Mesendoderm (in vitro differentiated cells): ENCODE measurements around the gene ATCAY.
A peak's percentile ranks its signal among the peaks of the same experiment; 100 is the strongest.

Experiments
- DNase-seq: peaks from one replicate; pipeline ENCODE4 v3.0.0; 2013
- H2AK5ac ChIP-seq: 2 replicates; pipeline ENCODE4 v1.6.1; 2013; ENCODE audit warnings: low read length, inconsistent platforms
- H2BK120ac ChIP-seq: 2 replicates; pipeline ENCODE4 v1.6.1; 2013; ENCODE audit warnings: low read depth, mild to moderate bottlenecking, low read length, moderate library complexity, mixed read lengths
- H2BK15ac ChIP-seq: replicated peaks from 2 replicates; pipeline ENCODE4 v1.6.1; 2013; ENCODE audit warnings: low read depth, mild to moderate bottlenecking, moderate library complexity
- H2BK5ac ChIP-seq: 2 replicates; pipeline ENCODE4 v1.6.1; 2013; ENCODE audit warnings: low read length, inconsistent platforms
- H3K18ac ChIP-seq: 2 replicates; pipeline ENCODE4 v1.6.1; 2013; ENCODE audit warnings: mild to moderate bottlenecking, low read length, mixed read lengths
- H3K23ac ChIP-seq: one replicate; pipeline ENCODE4 v1.6.1; 2013; ENCODE audit warnings: low read length
- H3K27ac ChIP-seq: 2 replicates; pipeline ENCODE4 v1.5.1; 2013; ENCODE audit warnings: low read depth, mild to moderate bottlenecking, inconsistent platforms, low read length, moderate library complexity
- H3K27me3 ChIP-seq: 2 replicates; pipeline ENCODE4 v1.6.1; 2013; ENCODE audit warnings: low read length, control low read depth, mild to moderate bottlenecking, inconsistent platforms; ENCODE audit not compliant: insufficient read depth, poor library complexity
- H3K36me3 ChIP-seq: 2 replicates; pipeline ENCODE4 v1.6.1; 2013; ENCODE audit warnings: low read length, inconsistent platforms; ENCODE audit not compliant: control insufficient read depth, insufficient read depth
- H3K4ac ChIP-seq: one replicate; pipeline ENCODE4 v1.6.1; 2013; ENCODE audit warnings: low read depth, mild to moderate bottlenecking, low read length, moderate library complexity
- H3K4me1 ChIP-seq: 2 replicates; pipeline ENCODE4 v1.6.1; 2013; ENCODE audit warnings: low read depth, low read length, inconsistent platforms; ENCODE audit not compliant: control insufficient read depth
- H3K4me2 ChIP-seq: 2 replicates; pipeline ENCODE4 v1.6.1; 2013; ENCODE audit warnings: low read length
- H3K4me3 ChIP-seq: 2 replicates; pipeline ENCODE4 v1.5.1; 2013; ENCODE audit warnings: mild to moderate bottlenecking, low read length
- H3K56ac ChIP-seq: one replicate; pipeline ENCODE4 v1.6.1; 2013; ENCODE audit warnings: low read length
- H3K79me1 ChIP-seq: 2 replicates; pipeline ENCODE4 v1.6.1; 2013; ENCODE audit warnings: low read length, inconsistent platforms
- H3K79me2 ChIP-seq: 2 replicates; pipeline ENCODE4 v1.6.1; 2013; ENCODE audit warnings: mild to moderate bottlenecking, low read length; ENCODE audit not compliant: control insufficient read depth, insufficient read depth
- H3K9ac ChIP-seq: 2 replicates; pipeline ENCODE4 v1.6.1; 2013; ENCODE audit warnings: low read length, inconsistent platforms
- H4K5ac ChIP-seq: one replicate; pipeline ENCODE4 v1.6.1; 2013; ENCODE audit warnings: low read length
- H4K8ac ChIP-seq: one replicate; pipeline ENCODE4 v1.6.1; 2013; ENCODE audit warnings: low read depth, mild to moderate bottlenecking, control low read depth, low read length, moderate library complexity
- WGBS: extraction: QIAGEN DNeasy Blood & Tissue Kit; methylation state at CpG from one replicate; pipeline ENCODE4 v1.1.7; 2013; ENCODE audit warnings: low lambda C conversion rate, missing lambda C conversion rate; ENCODE audit not compliant: insufficient coverage; ENCODE audit errors: extremely low coverage; 5-methylcytosine and 5-hydroxymethylcytosine counted together

Gene ATCAY

DNA sequence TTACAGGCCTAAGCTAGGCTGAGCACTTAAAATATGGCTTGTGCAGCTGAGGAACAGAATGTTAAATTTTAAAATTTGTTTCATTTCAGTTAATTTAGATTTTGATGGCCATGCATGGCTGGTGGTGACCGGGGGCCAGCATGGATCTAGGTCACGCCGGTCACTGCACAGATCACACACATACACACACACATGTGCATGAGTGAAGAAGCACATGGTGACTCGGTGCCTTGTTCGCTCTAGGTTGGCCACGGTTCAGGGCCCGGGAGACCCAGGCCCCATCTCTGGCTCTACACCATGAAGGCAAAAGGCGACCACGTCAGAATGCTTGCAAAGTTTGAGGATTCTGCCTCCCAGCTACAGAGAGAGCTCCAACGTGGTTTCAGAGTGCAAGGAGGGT lies 39.7 kb upstream of the ATCAY start:
- H3K56ac ChIP-seq: no peak overlapping the region
- no peak overlapping the region for H4K5ac ChIP-seq
- H3K79me2 ChIP-seq: no peaks in the 10 kb centered on the region
- no peak overlapping the region for H2BK5ac ChIP-seq
- no peaks in the 10 kb centered on the region for H3K36me3 ChIP-seq
- H3K18ac ChIP-seq: no peak overlapping the region
- H3K27me3 ChIP-seq: no peaks in the 10 kb centered on the region
- H3K79me1 ChIP-seq: no peaks in the 10 kb centered on the region
- no peak overlapping the region for H3K23ac ChIP-seq
- H2BK120ac ChIP-seq: no peak overlapping the region
- no peak overlapping the region for H3K4me2 ChIP-seq
- no CpG with 5 or more reads among the region's 10 CpGs for WGBS
- no peak overlapping the region for H2BK15ac ChIP-seq
- DNase-seq: no peak
- H3K4me3 ChIP-seq: no peak overlapping the region
- no peak overlapping the region for H2AK5ac ChIP-seq
- no peak overlapping the region for H3K9ac ChIP-seq
- no peaks in the 10 kb centered on the region for H3K4me1 ChIP-seq
- H4K8ac ChIP-seq: no peak overlapping the region
- no peak overlapping the region for H3K27ac ChIP-seq
- H3K4ac ChIP-seq: no peak overlapping the region

DNA sequence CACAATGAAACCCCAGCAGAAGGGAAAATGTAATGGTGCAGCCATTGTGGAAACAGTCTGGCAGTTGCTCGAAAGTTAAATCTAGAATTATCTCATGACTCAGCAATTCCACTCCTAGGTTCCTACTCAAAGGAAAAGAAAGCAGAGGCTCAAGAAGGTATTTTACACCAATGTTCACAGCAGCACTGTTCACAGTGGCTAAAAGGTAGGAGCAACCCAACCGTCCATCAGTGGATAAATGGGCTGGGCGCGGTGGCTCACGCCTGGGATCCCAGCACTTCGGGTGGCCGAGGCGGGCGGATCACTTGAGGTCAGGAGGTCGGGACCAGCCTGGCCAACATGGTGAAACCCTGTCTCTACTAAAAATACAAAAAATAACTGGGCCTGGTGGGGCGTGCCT lies 37.5 kb upstream of the ATCAY start:
- H3K4me2 ChIP-seq: no peak overlapping the region
- H3K27ac ChIP-seq: no peak overlapping the region
- H3K27me3 ChIP-seq: no peaks in the 10 kb centered on the region
- no peak overlapping the region for H3K9ac ChIP-seq
- no peaks in the 10 kb centered on the region for H3K79me1 ChIP-seq
- no peak overlapping the region for H3K4ac ChIP-seq
- DNase-seq: no peak
- no peak overlapping the region for H2AK5ac ChIP-seq
- H3K56ac ChIP-seq: no peak overlapping the region
- no peak overlapping the region for H4K5ac ChIP-seq
- no peaks in the 10 kb centered on the region for H3K36me3 ChIP-seq
- no peak overlapping the region for H3K18ac ChIP-seq
- no peak overlapping the region for H4K8ac ChIP-seq
- H3K4me3 ChIP-seq: no peak overlapping the region
- H2BK15ac ChIP-seq: no peak overlapping the region
- H3K23ac ChIP-seq: no peak overlapping the region
- no peaks in the 10 kb centered on the region for H3K4me1 ChIP-seq
- no peaks in the 10 kb centered on the region for H3K79me2 ChIP-seq
- H2BK5ac ChIP-seq: no peak overlapping the region
- no CpG with 5 or more reads among the region's 11 CpGs for WGBS
- H2BK120ac ChIP-seq: no peak overlapping the region

DNA sequence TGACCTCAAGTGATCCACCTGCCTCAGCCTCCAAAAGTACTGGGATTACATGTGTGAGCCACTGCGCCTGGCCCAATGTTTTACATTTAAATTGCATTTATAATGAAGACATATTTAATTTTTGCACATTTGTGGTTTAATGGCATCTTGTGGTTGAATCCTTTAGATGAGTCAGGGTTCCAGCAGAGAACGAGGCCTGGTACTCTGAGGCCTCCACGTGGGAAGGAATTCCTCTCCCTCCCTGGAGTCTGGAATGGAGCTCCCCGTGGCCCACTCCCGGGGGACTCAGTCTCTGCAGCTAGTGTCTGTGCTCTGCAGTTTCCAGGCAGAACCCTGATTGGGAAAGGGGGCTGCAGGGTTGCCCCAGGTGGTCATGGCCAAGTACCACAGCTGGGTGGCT lies 35.9 kb upstream of the ATCAY start:
- H2AK5ac ChIP-seq: no peak overlapping the region
- H3K4me3 ChIP-seq: no peak overlapping the region
- no peaks in the 10 kb centered on the region for H3K79me1 ChIP-seq
- no CpG with 5 or more reads among the region's 5 CpGs for WGBS
- no peak overlapping the region for H3K18ac ChIP-seq
- no peaks in the 10 kb centered on the region for H3K27me3 ChIP-seq
- no peak overlapping the region for H4K8ac ChIP-seq
- no peak overlapping the region for H3K4me2 ChIP-seq
- DNase-seq: no peak
- no peak overlapping the region for H3K4ac ChIP-seq
- no peaks in the 10 kb centered on the region for H3K79me2 ChIP-seq
- no peaks in the 10 kb centered on the region for H3K36me3 ChIP-seq
- no peaks in the 10 kb centered on the region for H3K4me1 ChIP-seq
- no peak overlapping the region for H3K56ac ChIP-seq
- no peak overlapping the region for H3K9ac ChIP-seq
- H3K27ac ChIP-seq: no peak overlapping the region
- no peak overlapping the region for H4K5ac ChIP-seq
- no peak overlapping the region for H3K23ac ChIP-seq
- H2BK15ac ChIP-seq: no peak overlapping the region
- no peak overlapping the region for H2BK120ac ChIP-seq
- H2BK5ac ChIP-seq: no peak overlapping the region

DNA sequence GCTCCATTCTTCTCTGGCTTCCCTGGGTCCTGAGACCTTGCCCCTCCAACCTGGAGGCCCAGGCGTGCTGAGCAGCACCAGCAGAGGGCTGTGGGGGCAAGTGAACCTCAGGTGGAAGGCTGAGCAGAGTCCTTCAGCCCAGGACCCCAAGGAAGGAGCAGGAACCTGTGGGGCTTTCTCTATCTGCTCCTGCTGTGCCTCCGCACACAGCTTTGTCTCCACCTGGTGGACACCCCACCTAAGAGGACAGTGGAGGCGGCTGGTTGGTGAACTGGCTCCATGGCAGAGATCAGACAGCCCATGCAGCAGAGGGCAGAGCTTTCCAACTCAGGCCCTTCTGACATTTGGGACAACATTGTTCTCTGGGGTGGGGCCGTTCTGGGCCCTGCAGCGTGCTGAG lies 31.4 kb upstream of the ATCAY start:
- no peaks in the 10 kb centered on the region for H3K36me3 ChIP-seq
- H3K27ac ChIP-seq: no peak overlapping the region
- no peak overlapping the region for H2BK15ac ChIP-seq
- H4K8ac ChIP-seq: no peak overlapping the region
- H3K4me1 ChIP-seq: no peaks in the 10 kb centered on the region
- H4K5ac ChIP-seq: no peak overlapping the region
- no peaks in the 10 kb centered on the region for H3K79me1 ChIP-seq
- H2BK120ac ChIP-seq: no peak overlapping the region
- H3K56ac ChIP-seq: no peak overlapping the region
- DNase-seq: peak; percentile 61
- no peaks in the 10 kb centered on the region for H3K79me2 ChIP-seq
- no peaks in the 10 kb centered on the region for H3K27me3 ChIP-seq
- no peak overlapping the region for H3K23ac ChIP-seq
- no peak overlapping the region for H3K9ac ChIP-seq
- no peak overlapping the region for H3K4me3 ChIP-seq
- H2AK5ac ChIP-seq: no peak overlapping the region
- no CpG with 5 or more reads among the region's 5 CpGs for WGBS
- H3K4me2 ChIP-seq: no peak overlapping the region
- H3K4ac ChIP-seq: no peak overlapping the region
- no peak overlapping the region for H2BK5ac ChIP-seq
- no peak overlapping the region for H3K18ac ChIP-seq

DNA sequence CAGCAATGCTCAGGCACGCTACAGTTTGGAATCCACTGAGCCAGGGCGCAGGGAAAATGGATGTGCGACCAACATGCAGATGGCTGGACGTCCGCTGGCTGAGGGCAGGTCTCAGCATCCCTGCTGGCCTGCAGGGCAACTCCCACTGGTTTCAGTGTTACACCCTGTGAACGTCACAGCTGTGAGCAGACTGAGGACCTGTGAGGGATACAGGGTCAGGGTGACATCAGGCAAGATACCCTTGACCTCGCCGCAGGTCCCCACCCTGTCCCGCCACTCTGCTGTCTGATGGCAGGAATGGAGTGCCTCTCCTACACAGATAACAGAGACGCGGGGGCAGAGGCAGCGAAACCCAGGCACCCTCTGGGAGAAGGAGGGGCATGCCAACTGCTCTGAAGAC lies 30.7 kb upstream of the ATCAY start:
- H2BK5ac ChIP-seq: no peak overlapping the region
- H3K4ac ChIP-seq: no peak overlapping the region
- no peak overlapping the region for H3K4me3 ChIP-seq
- H3K36me3 ChIP-seq: no peaks in the 10 kb centered on the region
- H3K79me2 ChIP-seq: no peaks in the 10 kb centered on the region
- H3K27me3 ChIP-seq: no peaks in the 10 kb centered on the region
- no CpG with 5 or more reads among the region's 12 CpGs for WGBS
- no peak overlapping the region for H3K9ac ChIP-seq
- no peak overlapping the region for H3K23ac ChIP-seq
- no peak overlapping the region for H2AK5ac ChIP-seq
- no peak overlapping the region for H4K5ac ChIP-seq
- H2BK15ac ChIP-seq: no peak overlapping the region
- H3K4me2 ChIP-seq: no peak overlapping the region
- H3K27ac ChIP-seq: no peak overlapping the region
- H2BK120ac ChIP-seq: no peak overlapping the region
- no peak overlapping the region for H3K56ac ChIP-seq
- no peak overlapping the region for H3K18ac ChIP-seq
- H3K4me1 ChIP-seq: no peaks in the 10 kb centered on the region
- DNase-seq: no peak
- no peaks in the 10 kb centered on the region for H3K79me1 ChIP-seq
- H4K8ac ChIP-seq: no peak overlapping the region

DNA sequence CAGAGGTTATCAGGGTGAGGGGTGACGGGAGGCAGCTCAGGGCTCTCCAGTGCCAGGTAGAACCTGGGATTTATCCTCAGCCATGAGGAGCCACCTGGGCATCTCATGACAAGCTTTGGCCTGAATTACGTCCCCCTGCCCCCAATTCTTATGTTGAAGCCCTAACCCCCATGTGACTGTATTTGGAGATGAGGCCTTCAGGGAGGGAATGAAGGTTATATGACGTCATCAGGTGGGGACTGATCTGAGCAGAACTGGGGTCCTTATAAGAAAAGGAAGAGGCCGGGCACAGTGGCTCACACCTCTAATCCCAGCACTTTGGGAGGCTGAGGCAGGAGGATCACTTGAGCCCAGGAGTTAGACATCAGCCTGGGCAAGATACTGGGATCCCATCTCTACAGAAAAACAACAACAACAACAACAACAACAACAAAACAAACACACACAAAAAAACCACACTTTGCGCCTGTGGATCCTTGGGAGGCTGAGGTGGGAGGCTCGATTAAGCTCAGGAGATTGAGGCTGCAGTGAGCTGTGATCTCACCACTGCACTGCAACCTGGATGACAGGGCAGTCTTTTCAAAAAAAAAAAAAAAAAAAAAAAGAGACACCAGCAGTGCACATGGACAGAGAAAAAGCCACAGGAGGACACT lies 30.0 kb upstream of the ATCAY start:
- Histone ChIP-seq H3K27ac (no peak overlapping the region), H3K18ac (no peak overlapping the region), H4K5ac (no peak overlapping the region), H3K9ac (no peak overlapping the region), H3K4me2 (no peak overlapping the region), H3K4me3 (no peak overlapping the region), H3K4me1 (no peaks in the 10 kb centered on the region), H3K79me1 (no peaks in the 10 kb centered on the region), H2AK5ac (no peak overlapping the region), H3K56ac (no peak overlapping the region), H3K79me2 (no peaks in the 10 kb centered on the region), H4K8ac (no peak overlapping the region), H3K4ac (no peak overlapping the region), H3K36me3 (no peaks in the 10 kb centered on the region), H2BK120ac (no peak overlapping the region), H3K23ac (no peak overlapping the region), H2BK5ac (no peak overlapping the region), H2BK15ac (no peak overlapping the region), H3K27me3 (no peaks in the 10 kb centered on the region)
- DNase-seq: no peak
- no CpG with 5 or more reads among the region's 6 CpGs for WGBS
